A172 (cell line): ENCODE data around the gene HSPA14. TPM values are rescaled to one million over a fixed set of nuclear protein-coding genes. Genes with fewer than 3 reads are reported as not detected.
"Not testable (repeated sequence)": the region's sequence is repeated elsewhere in the genome, so short reads cannot be mapped to it uniquely, and the experiment has no call there.

Experiments
- DNase-seq: peaks from one replicate; pipeline ENCODE4 v3.0.0-alpha.2; 2015; ENCODE audit warnings: low spot score
- total RNA-seq: library from RNA; depleted of rRNA; stranded (reverse); fragments of >200 nt; shearing (Covaris generic); gene quantifications from 2 replicates; pipeline ENCODE4 v1.2.3, GENCODE V29; 2014; rRNA removed

Gene HSPA14, protein sequence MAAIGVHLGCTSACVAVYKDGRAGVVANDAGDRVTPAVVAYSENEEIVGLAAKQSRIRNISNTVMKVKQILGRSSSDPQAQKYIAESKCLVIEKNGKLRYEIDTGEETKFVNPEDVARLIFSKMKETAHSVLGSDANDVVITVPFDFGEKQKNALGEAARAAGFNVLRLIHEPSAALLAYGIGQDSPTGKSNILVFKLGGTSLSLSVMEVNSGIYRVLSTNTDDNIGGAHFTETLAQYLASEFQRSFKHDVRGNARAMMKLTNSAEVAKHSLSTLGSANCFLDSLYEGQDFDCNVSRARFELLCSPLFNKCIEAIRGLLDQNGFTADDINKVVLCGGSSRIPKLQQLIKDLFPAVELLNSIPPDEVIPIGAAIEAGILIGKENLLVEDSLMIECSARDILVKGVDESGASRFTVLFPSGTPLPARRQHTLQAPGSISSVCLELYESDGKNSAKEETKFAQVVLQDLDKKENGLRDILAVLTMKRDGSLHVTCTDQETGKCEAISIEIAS
- total RNA-seq = 65.3 and 82.9 TPM in 2 replicates

DNA sequence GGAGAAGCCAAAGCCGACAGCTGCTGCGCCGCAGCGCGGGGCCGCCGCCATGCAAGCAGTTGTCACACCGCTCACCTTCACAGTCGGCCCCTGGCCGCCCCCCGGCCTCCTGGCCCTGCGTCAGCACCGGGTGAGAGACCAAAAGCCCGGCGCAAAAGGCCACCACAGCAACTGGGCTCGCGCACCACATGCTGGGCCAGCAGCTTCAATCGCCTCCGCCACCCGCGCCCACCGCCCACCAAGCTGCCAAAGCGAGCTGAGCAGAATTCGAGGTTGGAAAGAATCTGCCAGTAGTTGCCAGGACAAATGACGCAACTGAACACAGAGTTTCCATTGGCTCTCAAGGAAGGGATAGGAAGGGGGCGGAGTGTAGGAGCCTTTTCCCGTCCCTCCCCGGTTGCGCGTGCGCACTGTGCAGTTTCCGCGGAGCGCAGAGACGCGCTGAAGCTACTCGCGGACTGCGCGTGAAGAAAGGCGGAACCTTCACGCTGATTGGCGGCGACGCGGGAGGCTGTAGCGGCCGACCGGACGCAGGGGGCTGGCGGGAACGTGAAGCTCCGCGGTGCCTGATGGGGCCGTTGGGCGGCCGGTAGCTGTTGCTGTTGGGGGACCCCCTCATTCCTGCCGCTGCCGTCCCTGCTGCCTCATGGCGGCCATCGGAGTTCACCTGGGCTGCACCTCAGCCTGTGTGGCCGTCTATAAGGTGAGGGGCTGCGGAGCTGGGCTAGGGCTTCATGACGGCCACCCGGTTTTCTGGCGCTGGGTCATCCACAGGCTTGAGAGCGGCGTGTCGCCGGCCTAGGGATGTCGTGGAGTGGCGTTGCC, at the start of gene HSPA14, which contains the start of the genes CDNF and MSANTD7:
TSS of gene HSPA14 (plus strand) at position 550 of the 825 bp plus-strand sequence. CDS start at position 647, 97 bp downstream.
TSS of gene CDNF (minus strand) at position 281 of the 825 bp plus-strand sequence. CDS start at position 190, 91 bp downstream.
TSS of gene MSANTD7 (plus strand) at position 550 of the 825 bp plus-strand sequence. CDS start 3,979 bp downstream, outside the sequence.
- DNase-seq = peak; percentile 98

- no peak for DNase-seq
These were observed 39.5 kb upstream of the HSPA14 start for GRCh38 chr10:14798636-14799035.

DNA sequence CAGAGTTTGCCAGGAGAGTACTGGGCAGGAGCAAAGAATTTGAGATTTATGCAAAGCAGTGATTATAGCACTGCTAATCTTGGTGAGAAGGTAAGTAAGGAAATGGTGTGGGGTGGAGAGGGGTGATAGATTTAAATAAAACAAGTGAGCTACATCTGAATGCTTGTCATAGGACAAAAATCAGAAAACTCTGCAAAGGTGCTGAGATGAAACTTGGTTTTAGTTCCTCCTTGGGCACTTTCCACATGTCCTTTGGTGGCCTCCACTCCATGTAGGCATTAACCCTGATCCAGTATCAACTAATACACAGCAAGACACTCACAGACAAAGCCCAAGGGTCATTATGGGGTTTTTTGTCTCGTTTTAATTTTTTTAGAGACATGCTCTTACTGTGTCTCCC, 37.7 kb upstream of the HSPA14 start:
- no peak for DNase-seq

GRCh38 chr10:14801723-14802122, 36.4 kb upstream of the HSPA14 start:
- no peak for DNase-seq

GRCh38 chr10:14803827-14804226, 34.3 kb upstream of the HSPA14 start:
- DNase-seq = no peak

GRCh38 chr10:14806318-14806717, 31.8 kb upstream of the HSPA14 start:
- no peak for DNase-seq

DNA sequence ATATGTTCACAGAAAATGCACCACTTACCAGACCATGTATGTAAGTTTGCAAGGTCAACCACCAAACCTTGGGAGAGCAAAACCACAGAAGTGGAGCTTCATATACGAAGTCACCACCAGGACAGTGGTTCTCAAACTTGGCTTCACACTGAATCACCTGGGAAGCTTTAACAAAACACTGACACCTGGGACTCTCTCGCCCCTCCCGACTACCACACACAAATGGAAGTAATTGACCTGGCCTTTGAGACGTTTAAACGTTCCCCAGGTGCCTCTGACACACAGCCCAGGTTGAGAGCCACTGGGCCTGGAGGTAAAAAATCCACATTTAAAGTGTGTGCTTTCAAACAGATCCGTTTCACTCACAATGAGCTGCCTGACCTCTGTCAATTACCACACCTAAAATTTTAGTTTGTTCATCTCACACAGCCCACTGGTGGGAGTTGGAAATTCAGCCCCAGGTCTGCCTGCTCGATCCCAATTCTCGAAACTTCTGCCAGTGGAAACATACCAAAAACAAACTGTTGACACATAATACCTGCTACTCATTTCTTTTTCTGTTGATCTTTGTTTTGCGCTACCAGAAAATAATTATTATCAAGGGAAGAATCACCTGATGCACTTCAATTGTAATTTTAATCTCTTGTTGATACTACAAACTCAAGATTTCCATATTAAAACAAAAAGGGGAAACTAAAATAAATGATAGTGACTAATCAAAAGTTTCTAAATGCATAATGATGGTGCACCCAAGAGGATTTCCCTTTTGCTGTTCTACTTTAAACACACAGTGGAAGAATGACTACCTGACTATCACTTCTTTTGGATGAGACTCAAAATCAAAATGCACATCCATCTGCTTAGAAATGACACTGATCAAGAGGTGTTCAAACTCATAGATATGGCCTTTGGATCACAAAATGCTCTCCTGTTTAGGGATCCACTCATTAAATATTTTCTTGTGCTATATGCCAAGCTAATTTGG, 26.8 kb upstream of the HSPA14 start:
- no peak for DNase-seq

GRCh38 chr10:14812271-14812670, 25.8 kb upstream of the HSPA14 start:
- peak; percentile 99 for DNase-seq

GRCh38 chr10:14815681-14816080, 22.4 kb upstream of the HSPA14 start:
- no peak for DNase-seq

DNA sequence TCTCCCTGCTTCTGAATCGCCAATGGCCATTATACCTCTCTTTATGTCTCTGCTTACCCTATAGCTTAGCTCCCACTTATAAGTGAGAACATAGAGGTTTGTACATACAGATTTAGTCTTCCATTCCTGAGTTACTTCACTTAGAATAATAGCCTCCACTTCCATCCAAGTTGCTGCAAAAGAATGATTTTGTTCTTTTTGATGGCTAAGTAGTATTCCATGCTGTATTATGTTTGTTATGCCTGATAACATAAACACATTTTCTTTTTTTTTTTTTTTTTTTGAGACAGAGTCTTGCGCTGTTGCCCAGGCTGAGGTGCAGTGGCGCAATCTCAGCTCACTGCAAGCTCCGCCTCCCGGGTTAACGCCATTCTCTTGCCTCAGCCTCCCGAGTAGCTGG, 21.4 kb upstream of the HSPA14 start:
- not testable (repeated sequence) for DNase-seq

GRCh38 chr10:14820010-14820774, 17.9 kb upstream of the HSPA14 start:
- DNase-seq = peak; percentile 96

DNA sequence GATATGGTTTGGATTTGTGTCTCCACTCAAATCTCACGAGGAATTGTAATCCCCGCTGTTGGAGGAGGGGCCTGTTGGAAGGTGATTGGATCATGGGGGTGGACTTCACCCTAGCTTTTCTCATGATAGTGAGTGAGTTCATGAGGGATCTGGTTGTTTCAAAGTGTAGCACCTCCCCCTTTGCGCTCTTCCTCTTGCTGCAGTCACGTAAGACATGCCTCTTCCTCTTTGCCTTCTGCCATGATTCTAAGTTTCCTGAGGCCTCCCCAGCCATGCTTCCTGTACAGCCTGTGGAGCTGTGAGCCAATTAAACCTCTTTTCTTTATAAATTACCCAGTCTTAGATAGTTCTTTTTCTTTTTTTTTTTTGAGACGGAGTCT, 17.3 kb upstream of the HSPA14 start:
- peak; percentile 91 for DNase-seq

- no peak for DNase-seq
These were observed 16.3 kb upstream of the HSPA14 start for GRCh38 chr10:14821635-14822375.

- peak; percentile 62 for DNase-seq
These were observed 15.0 kb upstream of the HSPA14 start for GRCh38 chr10:14822879-14823755.

GRCh38 chr10:14823966-14824365, 14.1 kb upstream of the HSPA14 start:
- DNase-seq = no peak

DNA sequence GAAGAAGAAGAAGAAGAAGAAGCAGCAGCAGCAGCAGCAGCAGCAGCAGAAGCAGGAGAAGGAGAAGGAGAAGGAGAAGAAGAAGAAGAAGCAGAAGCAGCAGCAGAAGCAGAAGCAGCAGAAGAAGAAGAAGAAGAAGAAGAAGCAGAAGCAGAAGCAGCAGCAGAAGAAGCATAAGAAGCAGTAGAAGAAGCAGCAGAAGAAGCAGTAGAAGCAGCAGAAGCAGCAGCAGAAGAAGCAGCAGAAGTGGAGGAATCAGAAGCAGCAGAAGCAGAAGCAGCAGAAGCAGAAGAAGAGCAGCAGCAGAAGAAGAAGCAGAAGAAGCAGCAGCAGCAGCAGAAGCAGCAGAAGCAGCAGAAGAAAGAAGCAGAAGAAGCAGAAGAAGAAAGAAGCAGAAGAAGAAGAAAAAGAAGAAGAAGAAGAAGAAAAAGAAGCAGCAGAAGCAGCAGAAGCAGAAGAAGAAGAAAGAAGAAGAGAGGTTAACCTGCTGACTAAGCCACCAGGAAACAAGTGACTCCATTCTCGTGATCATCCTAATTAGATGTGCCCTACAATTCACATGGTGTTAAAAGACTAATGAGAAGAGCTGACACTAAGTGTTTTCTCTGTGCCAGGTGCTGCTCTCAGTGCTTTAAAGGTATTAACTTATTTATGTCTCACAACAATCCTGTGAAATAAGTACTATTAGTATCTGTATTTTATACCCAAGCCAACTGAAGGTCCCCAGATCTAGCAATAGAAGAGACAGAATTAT, 11.9 kb upstream of the HSPA14 start:
- DNase-seq = no peak

DNA sequence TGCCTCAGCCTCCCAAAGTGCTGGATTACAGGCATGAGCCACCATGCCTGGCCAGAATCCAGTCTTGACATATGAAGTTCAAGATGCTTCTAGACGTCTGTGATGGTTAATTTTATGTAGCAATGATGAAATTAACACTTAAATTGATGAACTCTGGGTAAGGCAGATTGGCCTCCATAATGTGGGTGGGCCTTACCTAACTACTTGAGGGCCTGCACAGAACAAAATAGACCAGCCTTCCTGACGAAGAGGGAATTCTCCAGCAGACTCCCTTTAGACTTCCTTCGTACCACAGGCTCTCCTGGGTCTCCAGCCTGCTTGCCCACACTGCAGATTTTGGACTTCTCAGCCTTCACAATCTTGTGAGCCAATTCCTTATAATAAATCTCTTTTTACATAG, 5.0 kb upstream of the HSPA14 start:
- no peak for DNase-seq

GRCh38 chr10:14836208-14836607, 1.9 kb upstream of the HSPA14 start:
- no peak for DNase-seq
